WTC11 (cell line): Measurements from ENCODE around the gene HAUS5. TPM values are rescaled to one million over a fixed set of nuclear protein-coding genes. Genes with fewer than 3 reads are reported as not detected.

Experiments
- ATAC-seq: fragments of 200-7000 bp; cut with Tn5 transposase; 2 replicates; pipeline ENCODE4 v1.10.0; 2021; ENCODE audit warnings: mild to moderate bottlenecking, moderate library complexity
- CTCF ChIA-PET: fragments of 300-600 bp; sonication (Branson Sonifier 250); formaldehyde crosslinking; loops from one replicate; lab custom pipeline; 2021; ENCODE audit warnings: antibody characterized with exemption; lab: Charles Lee
- POLR2A ChIA-PET: fragments of 350-600 bp; sonication (Branson Sonifier 250); formaldehyde crosslinking; loops from one replicate; lab custom pipeline; 2021; ENCODE audit warnings: antibody characterized with exemption; lab: Charles Lee
- DNase-seq: peaks from one replicate; pipeline ENCODE4 v3.0.0; 2021; ENCODE audit warnings: low spot score
- H3K27ac Mint-ChIP-seq: 2 replicates; pipeline ENCODE4 v1.8.0; 2021; ENCODE audit warnings: mixed read lengths
- H3K27me3 Mint-ChIP-seq: 2 replicates; pipeline ENCODE4 v1.8.0; 2021; ENCODE audit warnings: low read depth, mild to moderate bottlenecking, moderate library complexity, mixed read lengths
- H3K36me3 Mint-ChIP-seq: 2 replicates; pipeline ENCODE4 v1.8.0; 2021; ENCODE audit warnings: mixed read lengths
- H3K4me1 Mint-ChIP-seq: 2 replicates; pipeline ENCODE4 v1.8.0; 2022; ENCODE audit warnings: mixed read lengths
- H3K4me3 Mint-ChIP-seq: 2 replicates; pipeline ENCODE4 v1.8.0; 2021; ENCODE audit warnings: mild to moderate bottlenecking, moderate library complexity, mixed read lengths
- H3K9me3 Mint-ChIP-seq: 2 replicates; pipeline ENCODE4 v1.8.0; 2021; ENCODE audit warnings: mixed read lengths
- ELF4 ChIP-seq: sonication (generic); formaldehyde crosslinking; IDR thresholded peaks from 2 replicates; pipeline ENCODE4 v1.8.1; 2022; ENCODE audit warnings: low read depth, mild to moderate bottlenecking, moderate library complexity, missing genetic modification reagents
- GRHL2 ChIP-seq: fragments of 250-450 bp; sonication (Bioruptor Pico); IDR thresholded peaks from 2 replicates; pipeline ENCODE4 v1.8.0; 2022; ENCODE audit warnings: mild to moderate bottlenecking, moderate library complexity; ENCODE audit not compliant: insufficient replicate concordance, severe bottlenecking
- MYBL2 ChIP-seq: sonication (generic); formaldehyde crosslinking; IDR thresholded peaks from 2 replicates; pipeline ENCODE4 v1.8.1; 2023; ENCODE audit warnings: mild to moderate bottlenecking, moderate library complexity, missing genetic modification reagents
- NFATC4 ChIP-seq: fragments of 250-450 bp; sonication (Bioruptor Pico); IDR thresholded peaks from 2 replicates; pipeline ENCODE4 v1.9.0; 2021; ENCODE audit warnings: mild to moderate bottlenecking
- SMAD4 ChIP-seq: sonication (generic); formaldehyde crosslinking; IDR thresholded peaks from 2 replicates; pipeline ENCODE4 v1.8.0; 2022; ENCODE audit warnings: mild to moderate bottlenecking, missing genetic modification reagents
- TCF7 ChIP-seq: sonication (generic); formaldehyde crosslinking; IDR thresholded peaks from 2 replicates; pipeline ENCODE4 v1.8.0; 2022; ENCODE audit warnings: mild to moderate bottlenecking, low read depth, missing genetic modification reagents, moderate library complexity
- TP53 ChIP-seq: sonication (generic); formaldehyde crosslinking; IDR thresholded peaks from 2 replicates; pipeline ENCODE4 v1.8.1; 2023; ENCODE audit warnings: mild to moderate bottlenecking, missing genetic modification reagents
- ZNF416 ChIP-seq: fragments of 250-450 bp; sonication (Bioruptor Pico); IDR thresholded peaks from 2 replicates; pipeline ENCODE4 v1.9.0; 2021; ENCODE audit warnings: mild to moderate bottlenecking, inconsistent platforms
- ZNF671 ChIP-seq: fragments of 250-450 bp; sonication (Bioruptor Pico); IDR thresholded peaks from 2 replicates; pipeline ENCODE4 v1.8.0; 2021; ENCODE audit warnings: mild to moderate bottlenecking
- total RNA-seq: library from RNA; stranded (reverse); gene quantifications from 3 replicates; pipeline ENCODE4 v1.2.3, GENCODE V29; 2021
- TF ChIP-seq, protein P1 (sequence below): sonication (generic); formaldehyde crosslinking; IDR thresholded peaks from 2 replicates; pipeline ENCODE4 v1.8.1; 2023; ENCODE audit warnings: mild to moderate bottlenecking, moderate library complexity, missing genetic modification reagents
- TF ChIP-seq, protein P2 (sequence below): sonication (generic); formaldehyde crosslinking; IDR thresholded peaks from 2 replicates; pipeline ENCODE4 v1.8.0; 2022; ENCODE audit warnings: mild to moderate bottlenecking, missing genetic modification reagents
- TF ChIP-seq, protein P3 (sequence below): fragments of 250-450 bp; sonication (Bioruptor Pico); IDR thresholded peaks from 2 replicates; pipeline ENCODE4 v1.9.0; 2021; ENCODE audit warnings: mild to moderate bottlenecking
- TF ChIP-seq, protein P4 (sequence below): sonication (generic); formaldehyde crosslinking; IDR thresholded peaks from 2 replicates; pipeline ENCODE4 v1.8.0; 2022; ENCODE audit warnings: missing genetic modification reagents
- TF ChIP-seq, protein P5 (sequence below): sonication (generic); formaldehyde crosslinking; IDR thresholded peaks from 2 replicates; pipeline ENCODE4 v1.8.1; 2023; ENCODE audit warnings: mild to moderate bottlenecking, missing genetic modification reagents
- TF ChIP-seq, protein P6 (sequence below): sonication (generic); formaldehyde crosslinking; IDR thresholded peaks from 2 replicates; pipeline ENCODE4 v1.8.1; 2022; ENCODE audit warnings: low read depth, mild to moderate bottlenecking, moderate library complexity, missing genetic modification reagents, borderline replicate concordance
- TF ChIP-seq, protein P7 (sequence below): sonication (generic); formaldehyde crosslinking; IDR thresholded peaks from 2 replicates; pipeline ENCODE4 v1.8.1; 2023; ENCODE audit warnings: mild to moderate bottlenecking, missing genetic modification reagents, moderate library complexity

The HAUS5 gene
- total RNA-seq, 1 experiment from 2014 or later = 25.4 TPM

DNA sequence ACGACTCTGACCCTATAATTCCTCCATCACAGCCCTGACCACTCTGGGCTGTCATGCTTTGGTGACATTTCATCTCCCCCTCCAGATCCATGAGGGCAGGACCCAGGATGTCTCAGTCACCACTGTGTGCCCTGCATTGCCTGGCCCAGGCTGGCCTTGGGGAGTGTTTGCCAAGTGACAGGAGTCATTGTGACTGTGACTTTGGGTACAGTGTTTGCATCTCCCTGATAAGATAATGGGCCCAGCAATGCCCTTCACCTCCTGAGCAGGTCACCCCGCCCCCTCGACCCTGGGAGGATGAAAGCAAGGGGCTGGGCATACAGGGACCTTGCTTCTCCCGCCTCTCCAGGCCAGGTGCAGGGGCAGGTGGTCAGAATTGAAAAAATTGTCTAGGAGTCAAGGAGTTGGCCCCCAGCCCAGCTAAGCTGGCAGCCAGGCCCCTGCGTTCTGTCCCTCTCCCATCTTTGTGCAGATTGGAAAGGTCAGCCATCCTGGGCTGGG lies 43.2 kb upstream of the HAUS5 start:
- Mint-ChIP-seq H3K4me1 (peaks cover 7% of the 10 kb centered on the region), H3K36me3 (no peaks in the 10 kb centered on the region), H3K27ac (no peak overlapping the region), H3K27me3 (peaks cover 18% of the 10 kb centered on the region), H3K4me3 (no peak overlapping the region), H3K9me3 (peaks cover 6% of the 10 kb centered on the region; the same call in 1 of the 2 replicates)
- ChIA-PET CTCF (interaction anchor here (1.0 to 1.2 kb wide), 3 partner anchors 12 to 74 kb away, joined by 3 to 5 read pairs (median 4); no protein-coding TSS in a partner anchor), POLR2A (no interaction called here)
- ATAC-seq (no peak), DNase-seq (no peak)
- TF ChIP-seq GRHL2 (CRISPR knock-in tag) (no peak), ZNF416 (CRISPR knock-in tag) (no peak), ELF4 (CRISPR knock-in tag) (no peak), TCF7 (CRISPR knock-in tag) (no peak), SMAD4 (no peak), NFATC4 (CRISPR knock-in tag) (no peak)
- TF ChIP-seq, protein P1, sequence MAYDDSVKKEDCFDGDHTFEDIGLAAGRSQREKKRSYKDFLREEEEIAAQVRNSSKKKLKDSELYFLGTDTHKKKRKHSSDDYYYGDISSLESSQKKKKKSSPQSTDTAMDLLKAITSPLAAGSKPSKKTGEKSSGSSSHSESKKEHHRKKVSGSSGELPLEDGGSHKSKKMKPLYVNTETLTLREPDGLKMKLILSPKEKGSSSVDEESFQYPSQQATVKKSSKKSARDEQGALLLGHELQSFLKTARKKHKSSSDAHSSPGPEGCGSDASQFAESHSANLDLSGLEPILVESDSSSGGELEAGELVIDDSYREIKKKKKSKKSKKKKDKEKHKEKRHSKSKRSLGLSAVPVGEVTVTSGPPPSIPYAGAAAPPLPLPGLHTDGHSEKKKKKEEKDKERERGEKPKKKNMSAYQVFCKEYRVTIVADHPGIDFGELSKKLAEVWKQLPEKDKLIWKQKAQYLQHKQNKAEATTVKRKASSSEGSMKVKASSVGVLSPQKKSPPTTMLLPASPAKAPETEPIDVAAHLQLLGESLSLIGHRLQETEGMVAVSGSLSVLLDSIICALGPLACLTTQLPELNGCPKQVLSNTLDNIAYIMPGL (CRISPR knock-in tag) = no peak
- TF ChIP-seq, protein P2, sequence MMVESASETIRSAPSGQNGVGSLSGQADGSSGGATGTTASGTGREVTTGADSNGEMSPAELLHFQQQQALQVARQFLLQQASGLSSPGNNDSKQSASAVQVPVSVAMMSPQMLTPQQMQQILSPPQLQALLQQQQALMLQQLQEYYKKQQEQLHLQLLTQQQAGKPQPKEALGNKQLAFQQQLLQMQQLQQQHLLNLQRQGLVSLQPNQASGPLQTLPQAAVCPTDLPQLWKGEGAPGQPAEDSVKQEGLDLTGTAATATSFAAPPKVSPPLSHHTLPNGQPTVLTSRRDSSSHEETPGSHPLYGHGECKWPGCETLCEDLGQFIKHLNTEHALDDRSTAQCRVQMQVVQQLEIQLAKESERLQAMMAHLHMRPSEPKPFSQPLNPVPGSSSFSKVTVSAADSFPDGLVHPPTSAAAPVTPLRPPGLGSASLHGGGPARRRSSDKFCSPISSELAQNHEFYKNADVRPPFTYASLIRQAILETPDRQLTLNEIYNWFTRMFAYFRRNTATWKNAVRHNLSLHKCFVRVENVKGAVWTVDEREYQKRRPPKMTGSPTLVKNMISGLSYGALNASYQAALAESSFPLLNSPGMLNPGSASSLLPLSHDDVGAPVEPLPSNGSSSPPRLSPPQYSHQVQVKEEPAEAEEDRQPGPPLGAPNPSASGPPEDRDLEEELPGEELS (CRISPR knock-in tag) = no peak

DNA sequence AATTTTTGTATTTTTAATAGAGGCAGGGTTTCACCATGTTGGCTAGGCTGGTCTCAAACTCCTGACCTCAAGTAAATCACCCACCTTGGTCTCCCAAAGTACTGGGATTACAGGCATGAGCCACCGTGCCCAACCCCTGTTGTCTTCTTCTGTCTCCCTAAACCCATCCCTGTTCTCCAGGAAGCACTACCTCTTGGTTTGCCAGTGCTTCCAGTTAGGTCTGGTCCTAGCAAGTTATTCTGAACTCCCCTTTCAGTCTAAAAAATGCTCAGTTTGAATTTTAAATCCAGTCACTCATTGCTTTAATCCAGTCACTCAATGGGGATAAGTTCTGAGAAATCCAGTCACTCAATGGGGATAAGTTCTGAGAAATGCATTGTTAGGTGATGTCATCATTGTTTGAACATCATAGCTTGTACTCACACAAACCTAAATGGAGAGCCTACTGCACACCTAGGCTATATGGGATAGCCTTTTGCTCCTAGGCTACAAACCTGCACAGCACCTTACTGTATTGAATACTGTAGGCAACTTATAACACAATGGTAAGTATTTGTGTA lies 41.0 kb upstream of the HAUS5 start:
- peaks cover 27% of the 10 kb centered on the region for H3K9me3 Mint-ChIP-seq
- H3K27ac Mint-ChIP-seq = no peak overlapping the region
- CTCF ChIA-PET = interaction anchor here (0.6 to 1.4 kb wide), 2 partner anchors 14 to 75 kb away, joined by 3 to 4 read pairs; no protein-coding TSS in a partner anchor
- POLR2A ChIA-PET = no interaction called here
- no peak for DNase-seq
- ATAC-seq = no peak
- H3K4me3 Mint-ChIP-seq = no peak overlapping the region
- H3K36me3 Mint-ChIP-seq = peaks cover 16% of the 10 kb centered on the region
- H3K4me1 Mint-ChIP-seq = peaks cover 7% of the 10 kb centered on the region
- H3K27me3 Mint-ChIP-seq = peaks cover 36% of the 10 kb centered on the region
- no peak for TF ChIP-seq TP53 (CRISPR knock-in tag)
- no peak for TF ChIP-seq MYBL2
- TF ChIP-seq, protein P3, sequence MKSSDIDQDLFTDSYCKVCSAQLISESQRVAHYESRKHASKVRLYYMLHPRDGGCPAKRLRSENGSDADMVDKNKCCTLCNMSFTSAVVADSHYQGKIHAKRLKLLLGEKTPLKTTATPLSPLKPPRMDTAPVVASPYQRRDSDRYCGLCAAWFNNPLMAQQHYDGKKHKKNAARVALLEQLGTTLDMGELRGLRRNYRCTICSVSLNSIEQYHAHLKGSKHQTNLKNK (CRISPR knock-in tag) = no peak
- TF ChIP-seq, protein P4, sequence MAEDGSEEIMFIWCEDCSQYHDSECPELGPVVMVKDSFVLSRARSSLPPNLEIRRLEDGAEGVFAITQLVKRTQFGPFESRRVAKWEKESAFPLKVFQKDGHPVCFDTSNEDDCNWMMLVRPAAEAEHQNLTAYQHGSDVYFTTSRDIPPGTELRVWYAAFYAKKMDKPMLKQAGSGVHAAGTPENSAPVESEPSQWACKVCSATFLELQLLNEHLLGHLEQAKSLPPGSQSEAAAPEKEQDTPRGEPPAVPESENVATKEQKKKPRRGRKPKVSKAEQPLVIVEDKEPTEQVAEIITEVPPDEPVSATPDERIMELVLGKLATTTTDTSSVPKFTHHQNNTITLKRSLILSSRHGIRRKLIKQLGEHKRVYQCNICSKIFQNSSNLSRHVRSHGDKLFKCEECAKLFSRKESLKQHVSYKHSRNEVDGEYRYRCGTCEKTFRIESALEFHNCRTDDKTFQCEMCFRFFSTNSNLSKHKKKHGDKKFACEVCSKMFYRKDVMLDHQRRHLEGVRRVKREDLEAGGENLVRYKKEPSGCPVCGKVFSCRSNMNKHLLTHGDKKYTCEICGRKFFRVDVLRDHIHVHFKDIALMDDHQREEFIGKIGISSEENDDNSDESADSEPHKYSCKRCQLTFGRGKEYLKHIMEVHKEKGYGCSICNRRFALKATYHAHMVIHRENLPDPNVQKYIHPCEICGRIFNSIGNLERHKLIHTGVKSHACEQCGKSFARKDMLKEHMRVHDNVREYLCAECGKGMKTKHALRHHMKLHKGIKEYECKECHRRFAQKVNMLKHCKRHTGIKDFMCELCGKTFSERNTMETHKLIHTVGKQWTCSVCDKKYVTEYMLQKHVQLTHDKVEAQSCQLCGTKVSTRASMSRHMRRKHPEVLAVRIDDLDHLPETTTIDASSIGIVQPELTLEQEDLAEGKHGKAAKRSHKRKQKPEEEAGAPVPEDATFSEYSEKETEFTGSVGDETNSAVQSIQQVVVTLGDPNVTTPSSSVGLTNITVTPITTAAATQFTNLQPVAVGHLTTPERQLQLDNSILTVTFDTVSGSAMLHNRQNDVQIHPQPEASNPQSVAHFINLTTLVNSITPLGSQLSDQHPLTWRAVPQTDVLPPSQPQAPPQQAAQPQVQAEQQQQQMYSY = no peak
- TF ChIP-seq, protein P5, sequence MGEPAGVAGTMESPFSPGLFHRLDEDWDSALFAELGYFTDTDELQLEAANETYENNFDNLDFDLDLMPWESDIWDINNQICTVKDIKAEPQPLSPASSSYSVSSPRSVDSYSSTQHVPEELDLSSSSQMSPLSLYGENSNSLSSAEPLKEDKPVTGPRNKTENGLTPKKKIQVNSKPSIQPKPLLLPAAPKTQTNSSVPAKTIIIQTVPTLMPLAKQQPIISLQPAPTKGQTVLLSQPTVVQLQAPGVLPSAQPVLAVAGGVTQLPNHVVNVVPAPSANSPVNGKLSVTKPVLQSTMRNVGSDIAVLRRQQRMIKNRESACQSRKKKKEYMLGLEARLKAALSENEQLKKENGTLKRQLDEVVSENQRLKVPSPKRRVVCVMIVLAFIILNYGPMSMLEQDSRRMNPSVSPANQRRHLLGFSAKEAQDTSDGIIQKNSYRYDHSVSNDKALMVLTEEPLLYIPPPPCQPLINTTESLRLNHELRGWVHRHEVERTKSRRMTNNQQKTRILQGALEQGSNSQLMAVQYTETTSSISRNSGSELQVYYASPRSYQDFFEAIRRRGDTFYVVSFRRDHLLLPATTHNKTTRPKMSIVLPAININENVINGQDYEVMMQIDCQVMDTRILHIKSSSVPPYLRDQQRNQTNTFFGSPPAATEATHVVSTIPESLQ (CRISPR knock-in tag) = no peak
- TF ChIP-seq ZNF671 (CRISPR knock-in tag) = no peak
- TF ChIP-seq, protein P6, sequence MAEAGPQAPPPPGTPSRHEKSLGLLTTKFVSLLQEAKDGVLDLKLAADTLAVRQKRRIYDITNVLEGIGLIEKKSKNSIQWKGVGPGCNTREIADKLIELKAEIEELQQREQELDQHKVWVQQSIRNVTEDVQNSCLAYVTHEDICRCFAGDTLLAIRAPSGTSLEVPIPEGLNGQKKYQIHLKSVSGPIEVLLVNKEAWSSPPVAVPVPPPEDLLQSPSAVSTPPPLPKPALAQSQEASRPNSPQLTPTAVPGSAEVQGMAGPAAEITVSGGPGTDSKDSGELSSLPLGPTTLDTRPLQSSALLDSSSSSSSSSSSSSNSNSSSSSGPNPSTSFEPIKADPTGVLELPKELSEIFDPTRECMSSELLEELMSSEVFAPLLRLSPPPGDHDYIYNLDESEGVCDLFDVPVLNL (CRISPR knock-in tag) = no peak
- TF ChIP-seq, protein P7, sequence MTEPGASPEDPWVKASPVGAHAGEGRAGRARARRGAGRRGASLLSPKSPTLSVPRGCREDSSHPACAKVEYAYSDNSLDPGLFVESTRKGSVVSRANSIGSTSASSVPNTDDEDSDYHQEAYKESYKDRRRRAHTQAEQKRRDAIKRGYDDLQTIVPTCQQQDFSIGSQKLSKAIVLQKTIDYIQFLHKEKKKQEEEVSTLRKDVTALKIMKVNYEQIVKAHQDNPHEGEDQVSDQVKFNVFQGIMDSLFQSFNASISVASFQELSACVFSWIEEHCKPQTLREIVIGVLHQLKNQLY (CRISPR knock-in tag) = no peak
